Colon (tissue), 2 donors: ENCODE results near the gene SLC52A3.
"Not testable (repeated sequence)": the region's sequence is repeated elsewhere in the genome, so short reads cannot be mapped to it uniquely, and the experiment has no call there.

ENCODE experiments used
- FAIRE-seq: peaks from 2 replicates; lab custom pipeline; 2012; peaks lifted over from hg19 to GRCh38; lab: Jason Lieb, UNC
- donor health status: control.
- donor health status: control.

The SLC52A3 gene

GRCh38 chr20:726160-726559, 42.1 kb downstream of the SLC52A3 start:
- FAIRE-seq, result no peak

DNA sequence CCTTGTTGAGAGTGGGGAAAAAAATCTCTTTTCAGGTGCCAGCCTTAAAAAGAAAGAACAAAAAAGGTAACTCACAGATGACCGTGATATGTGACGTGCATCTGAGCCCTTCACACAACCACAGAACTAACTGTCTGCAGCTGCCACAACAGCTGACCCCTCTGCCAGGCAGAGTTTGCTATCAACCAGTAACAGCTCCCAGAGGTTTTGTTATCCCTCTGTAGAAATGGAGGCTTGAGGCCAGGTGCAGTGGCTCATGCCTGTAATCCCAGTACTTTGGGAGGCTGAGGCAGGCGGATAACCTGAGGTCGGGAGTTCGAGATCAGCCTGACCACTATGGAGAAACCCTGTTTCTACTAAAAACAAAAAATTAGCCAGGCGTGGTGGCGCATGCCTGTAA, 42.8 kb downstream of the SLC52A3 start:
- no peak for FAIRE-seq

DNA sequence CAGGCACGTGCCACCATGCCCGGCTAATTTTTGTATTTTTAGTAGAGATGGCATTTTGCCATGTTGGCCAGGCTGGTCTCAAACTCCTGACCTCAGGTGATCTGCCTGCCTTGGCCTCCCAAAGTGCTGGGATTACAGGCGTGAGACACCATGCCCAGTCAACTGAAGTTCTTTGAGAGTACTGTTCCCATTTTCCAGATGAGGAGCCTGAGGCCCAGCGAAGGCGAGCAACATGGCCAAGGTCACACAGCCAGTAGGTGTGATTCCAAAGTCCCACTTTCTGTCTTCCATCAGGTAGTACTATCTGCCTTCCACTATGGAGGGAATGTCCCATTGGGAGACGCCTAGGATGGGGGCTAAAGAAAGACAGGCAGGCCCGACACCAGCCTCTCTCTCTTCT, 43.5 kb downstream of the SLC52A3 start:
- FAIRE-seq, result not testable (repeated sequence)

DNA sequence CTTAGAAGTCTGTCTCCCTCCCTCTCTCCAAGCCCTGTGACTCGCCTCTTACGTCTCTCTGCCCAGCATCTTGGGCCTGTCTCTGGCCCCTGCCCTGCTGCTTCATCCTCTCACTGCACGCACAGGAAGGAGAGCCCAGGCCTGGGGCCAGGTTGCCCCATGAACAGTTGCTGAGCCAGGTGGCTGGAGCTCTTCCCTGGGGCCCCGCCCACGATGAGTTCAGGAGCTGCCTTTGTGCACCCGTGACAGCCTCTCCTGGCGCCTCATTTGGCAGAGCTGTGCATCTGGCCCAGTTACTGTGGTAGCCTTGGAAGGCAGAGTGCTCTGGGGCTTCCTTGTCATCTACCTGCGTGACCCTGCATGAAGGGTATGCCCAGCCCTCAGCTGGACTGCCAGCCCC, 44.5 kb downstream of the SLC52A3 start:
- no peak for FAIRE-seq

- no peak for FAIRE-seq
These were observed 45.3 kb downstream of the SLC52A3 start for GRCh38 chr20:722822-723644.

DNA sequence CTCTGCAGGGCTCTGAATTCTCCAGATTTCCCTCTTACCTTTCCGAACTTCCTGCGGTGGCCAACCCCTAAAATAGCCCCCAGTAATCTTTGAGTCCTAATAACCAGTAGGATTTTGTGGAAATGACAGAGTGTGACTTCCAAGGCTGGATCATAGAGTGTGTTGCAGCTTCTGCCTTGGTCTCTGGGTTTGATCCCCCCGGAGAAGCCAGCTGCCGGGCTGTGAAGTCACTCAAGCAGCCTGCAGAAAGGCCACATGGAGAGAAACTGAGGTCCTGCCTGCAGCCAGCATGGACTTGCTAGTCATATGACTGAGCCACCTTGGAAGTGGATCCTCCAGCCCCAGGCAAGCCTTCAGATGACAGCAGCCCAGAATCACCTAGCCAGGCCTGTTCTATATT, 46.4 kb downstream of the SLC52A3 start:
- no peak for FAIRE-seq

GRCh38 chr20:719816-720215, 48.5 kb downstream of the SLC52A3 start:
- no peak for FAIRE-seq

DNA sequence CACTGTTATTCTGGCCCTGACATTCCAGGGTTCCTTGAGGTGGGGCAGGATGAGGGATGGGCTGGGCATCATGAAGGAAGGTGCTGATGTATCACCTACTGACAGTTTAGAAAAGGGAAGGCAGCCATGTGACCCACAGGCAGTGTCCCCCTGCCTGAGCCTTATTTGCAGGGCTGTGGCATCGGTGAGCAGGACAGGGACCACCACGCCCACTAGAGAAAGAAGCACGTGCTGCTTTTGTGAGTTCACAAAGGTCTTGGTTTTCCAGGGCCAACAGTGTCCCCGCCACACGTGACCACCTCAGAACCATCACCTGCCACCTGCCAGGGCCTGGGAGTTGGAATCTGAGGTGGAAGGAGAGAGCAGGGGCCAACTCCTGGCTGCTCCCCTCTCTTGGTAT, 49.2 kb downstream of the SLC52A3 start:
- no peak for FAIRE-seq

DNA sequence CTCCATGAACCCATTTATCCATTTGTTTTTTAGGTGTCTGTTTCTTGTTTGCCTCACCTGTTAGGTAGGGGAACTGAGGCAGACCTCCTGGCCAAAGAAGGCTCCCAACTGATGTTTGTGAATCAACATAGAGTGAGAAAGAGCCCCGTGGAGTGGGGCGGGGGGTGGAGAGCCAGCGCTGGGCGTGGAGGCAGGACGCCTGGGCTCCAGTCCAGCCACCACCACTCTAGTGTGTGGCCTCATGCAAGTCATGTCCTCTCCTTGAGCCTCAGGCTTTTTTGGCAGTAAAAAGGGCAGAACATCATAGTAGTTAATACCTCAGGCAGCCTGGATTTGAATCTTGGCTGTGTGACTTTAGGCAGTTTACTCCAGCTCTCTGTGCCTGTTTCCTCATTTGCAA, 50.5 kb downstream of the SLC52A3 start:
- no peak for FAIRE-seq

- no peak for FAIRE-seq
These were observed 51.0 kb downstream of the SLC52A3 start for GRCh38 chr20:717271-717670.

- no peak for FAIRE-seq
These were observed 53.8 kb downstream of the SLC52A3 start for GRCh38 chr20:714453-714852.

- no peak for FAIRE-seq
These were observed 56.7 kb downstream of the SLC52A3 start for GRCh38 chr20:711576-711975.

DNA sequence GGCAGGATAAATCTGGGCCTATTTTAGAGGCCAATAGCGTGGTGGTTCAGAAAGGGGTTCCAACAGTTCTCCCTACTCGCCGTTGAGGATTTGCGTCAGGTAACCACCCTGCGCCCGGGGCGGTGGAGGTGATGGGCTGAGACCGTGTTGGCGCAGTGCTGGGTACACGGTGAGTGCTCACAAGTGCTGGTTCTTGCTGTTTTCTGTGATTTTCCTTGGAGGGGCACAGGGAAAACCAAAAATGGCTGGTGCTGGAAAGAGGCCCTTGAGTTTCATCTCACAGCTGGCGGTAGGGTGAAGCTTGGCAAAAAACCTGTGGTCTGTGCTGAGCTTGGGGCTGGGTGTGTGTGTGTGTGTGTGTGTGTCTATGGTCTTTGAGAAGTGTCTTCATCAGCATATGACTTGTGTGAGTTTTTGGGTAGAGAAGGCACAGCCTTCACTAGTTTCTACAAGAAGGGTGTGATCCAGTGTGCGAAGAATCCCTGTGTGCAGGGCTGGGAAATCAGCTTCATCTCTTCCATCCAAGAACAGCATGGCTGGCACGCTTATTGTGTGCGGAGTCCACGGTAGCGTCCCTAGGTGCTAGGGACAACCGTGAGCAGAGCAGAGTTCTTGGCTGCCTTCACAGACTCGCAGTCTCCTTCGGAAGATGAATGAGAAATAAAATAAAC, 57.4 kb downstream of the SLC52A3 start:
- no peak for FAIRE-seq
